ENCODE results near the gene ANKRD60.

ANKRD60 gene

DNA sequence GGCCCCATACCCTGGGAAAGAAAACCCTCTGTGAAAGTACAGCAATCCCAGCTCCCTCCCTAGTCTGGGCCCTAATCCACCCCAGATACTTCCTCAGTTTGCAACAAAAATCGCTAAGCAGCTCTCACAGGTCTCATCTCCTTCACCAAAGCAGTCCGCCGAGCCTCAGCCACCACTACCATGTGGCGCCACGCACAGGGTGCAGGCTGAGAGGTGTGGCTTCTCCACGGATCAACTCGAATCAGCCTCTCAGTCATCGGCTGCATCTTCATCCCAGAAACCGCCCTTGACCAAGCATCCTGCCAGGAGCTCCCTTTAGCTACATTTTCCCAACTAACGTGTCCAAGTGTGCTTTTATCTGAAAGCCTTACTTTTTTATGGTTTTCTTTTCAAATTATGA, 50.7 kb downstream of the ANKRD60 start:
- no peak for TF ChIP-seq MAX (IDR thresholded peaks at IDR 0.05)
- TF ChIP-seq FOXM1 (IDR thresholded peaks at IDR 0.05; ENCODE audit: borderline replicate concordance, low read depth): no peak
- TF ChIP-seq REST (IDR thresholded peaks at IDR 0.05; ENCODE audit: low read depth): no peak
- no peak for TF ChIP-seq CREB1 (IDR thresholded peaks at IDR 0.05; ENCODE audit: low read depth)
- TF ChIP-seq ZBTB7A (IDR thresholded peaks at IDR 0.05; ENCODE audit: low read depth): no peak
- TF ChIP-seq TEAD4 (IDR thresholded peaks at IDR 0.05): no peak
- TF ChIP-seq RAD21 (IDR thresholded peaks at IDR 0.05; ENCODE audit: low read depth): no peak
- no peak for TF ChIP-seq YY1 (IDR thresholded peaks at IDR 0.05; ENCODE audit: low read depth)
- TF ChIP-seq TCF12 (IDR thresholded peaks at IDR 0.05; ENCODE audit: low read depth): no peak
- no peak for TF ChIP-seq CEBPB (IDR thresholded peaks at IDR 0.05)
- no peak for TF ChIP-seq EP300 (IDR thresholded peaks at IDR 0.05; ENCODE audit: borderline replicate concordance)
- TF ChIP-seq USF1 (IDR thresholded peaks at IDR 0.05): no peak

DNA sequence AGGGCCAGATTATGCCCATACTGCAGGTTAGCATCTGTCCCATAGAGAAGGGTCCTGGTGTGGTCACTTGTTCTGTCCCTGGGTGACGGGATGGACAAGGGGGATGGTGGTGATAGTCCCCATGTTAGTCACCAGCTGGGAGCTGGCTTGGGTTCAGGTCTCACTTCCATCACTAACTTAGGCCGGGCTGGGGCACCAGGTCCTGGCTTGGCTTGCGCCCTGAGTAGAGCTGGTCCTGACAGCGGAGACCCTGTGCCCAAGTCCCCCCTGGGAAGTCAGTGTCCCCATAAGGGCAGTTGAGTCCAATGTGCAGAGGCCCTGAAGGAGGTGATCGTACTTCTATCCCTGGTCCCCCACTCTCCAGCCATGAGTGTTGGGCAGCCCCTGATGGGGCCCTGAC, 52.6 kb downstream of the ANKRD60 start:
- no peak for TF ChIP-seq TCF12 (IDR thresholded peaks at IDR 0.05; ENCODE audit: low read depth)
- no peak for TF ChIP-seq RAD21 (IDR thresholded peaks at IDR 0.05; ENCODE audit: low read depth)
- no peak for TF ChIP-seq CREB1 (IDR thresholded peaks at IDR 0.05; ENCODE audit: low read depth)
- TF ChIP-seq MAX (IDR thresholded peaks at IDR 0.05): no peak
- TF ChIP-seq REST (IDR thresholded peaks at IDR 0.05; ENCODE audit: low read depth): no peak
- no peak for TF ChIP-seq ZBTB7A (IDR thresholded peaks at IDR 0.05; ENCODE audit: low read depth)
- TF ChIP-seq EP300 (IDR thresholded peaks at IDR 0.05; ENCODE audit: borderline replicate concordance): no peak
- no peak for TF ChIP-seq FOXM1 (IDR thresholded peaks at IDR 0.05; ENCODE audit: borderline replicate concordance, low read depth)
- TF ChIP-seq EGR1 (IDR thresholded peaks at IDR 0.05): no peak
- TF ChIP-seq NFIC (IDR thresholded peaks at IDR 0.05): no peak
- no peak for TF ChIP-seq CEBPB (IDR thresholded peaks at IDR 0.05)
- no peak for TF ChIP-seq USF1 (IDR thresholded peaks at IDR 0.05)

- TF ChIP-seq TCF12 (IDR thresholded peaks at IDR 0.05; ENCODE audit: low read depth) (no peak), TAF1 (IDR thresholded peaks at IDR 0.05; ENCODE audit: low read depth) (no peak), EGR1 (IDR thresholded peaks at IDR 0.05) (no peak), TEAD4 (IDR thresholded peaks at IDR 0.05) (no peak)
These were observed 53.0 kb downstream of the ANKRD60 start for GRCh38 chr20:58175425-58175824.

DNA sequence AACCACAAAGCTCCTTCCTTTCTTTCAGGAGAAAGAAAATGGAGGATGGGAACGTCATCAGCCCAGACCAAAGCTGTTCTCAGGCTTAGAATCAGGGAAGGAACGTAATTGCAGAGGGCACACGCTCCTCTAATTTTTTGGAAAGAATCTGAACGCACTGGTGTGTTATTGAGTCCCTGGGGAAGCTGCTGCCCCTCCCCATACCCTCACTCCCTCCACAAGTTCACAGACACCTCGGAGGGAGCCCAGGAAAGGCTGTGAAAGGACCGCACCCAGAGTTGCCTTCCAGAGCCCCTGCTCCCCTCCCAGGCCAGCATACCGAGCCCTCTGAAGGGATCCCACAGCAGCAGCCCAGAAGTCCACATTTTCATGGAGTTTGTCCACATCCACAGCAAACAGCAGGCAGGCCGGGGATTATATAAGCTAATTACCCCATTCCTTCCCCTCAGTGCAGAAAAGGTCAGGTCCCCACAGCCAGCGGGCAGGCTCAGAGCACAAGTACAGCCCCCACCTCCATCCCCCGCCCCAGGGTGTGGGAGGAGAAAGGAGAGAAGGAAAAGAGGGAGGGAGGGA, 53.7 kb downstream of the ANKRD60 start:
- TF ChIP-seq USF1 (IDR thresholded peaks at IDR 0.05): no peak
- no peak for TF ChIP-seq TAF1 (IDR thresholded peaks at IDR 0.05; ENCODE audit: low read depth)
- no peak for TF ChIP-seq EP300 (IDR thresholded peaks at IDR 0.05; ENCODE audit: borderline replicate concordance)
- no peak for TF ChIP-seq REST (IDR thresholded peaks at IDR 0.05; ENCODE audit: low read depth)
- no peak for TF ChIP-seq CEBPB (IDR thresholded peaks at IDR 0.05)
- no peak for TF ChIP-seq TEAD4 (IDR thresholded peaks at IDR 0.05)
- no peak for TF ChIP-seq CREB1 (IDR thresholded peaks at IDR 0.05; ENCODE audit: low read depth)
- TF ChIP-seq FOXM1 (IDR thresholded peaks at IDR 0.05; ENCODE audit: borderline replicate concordance, low read depth): no peak
- no peak for TF ChIP-seq ZBTB7A (IDR thresholded peaks at IDR 0.05; ENCODE audit: low read depth)
- TF ChIP-seq EGR1 (IDR thresholded peaks at IDR 0.05): no peak
- no peak for TF ChIP-seq RAD21 (IDR thresholded peaks at IDR 0.05; ENCODE audit: low read depth)
- TF ChIP-seq YY1 (IDR thresholded peaks at IDR 0.05; ENCODE audit: low read depth): no peak
- no peak for TF ChIP-seq TCF12 (IDR thresholded peaks at IDR 0.05; ENCODE audit: low read depth)
- no peak for TF ChIP-seq NFIC (IDR thresholded peaks at IDR 0.05)
- no peak for TF ChIP-seq MAX (IDR thresholded peaks at IDR 0.05)
